K562 (cell line): ENCODE measurements around the gene S100A3. TPM values are rescaled to one million over a fixed set of nuclear protein-coding genes. Genes with fewer than 3 reads are reported as not detected.

Experiments
- CREB1 ChIP-seq, 2 experiments: sonication (generic) in 1 of 2; formaldehyde crosslinking in 1 of 2; IDR thresholded peaks; 2 replicates each; pipeline versions ENCODE4 v1.6.1 to v1.8.0; 2012 to 2022; ENCODE audit warnings: inconsistent platforms in 1 of 2, mild to moderate bottlenecking in 1 of 2, missing genetic modification reagents in 1 of 2, moderate library complexity in 1 of 2
- FOXK1 ChIP-seq: sonication (generic); formaldehyde crosslinking; IDR thresholded peaks from 2 replicates; pipeline ENCODE4 v1.8.0; 2022; ENCODE audit warnings: missing genetic modification reagents, mild to moderate bottlenecking, borderline replicate concordance
- FOXM1 ChIP-seq, 2 experiments: fragments of 450-650 bp in 1 of 2; sonication (generic) in 1 of 2; formaldehyde crosslinking in 1 of 2; IDR thresholded peaks; 2 replicates each; pipeline versions ENCODE4 v1.6.1 to v1.9.0; 2017 to 2022; ENCODE audit warnings: low read depth in 2 of 2, mild to moderate bottlenecking in 2 of 2, missing genetic modification reagents in 1 of 2, moderate library complexity in 1 of 2
- NR2C1 ChIP-seq, 2 experiments: fragments of 450-650 bp; IDR thresholded peaks; 2 replicates each; pipeline ENCODE4 v1.6.1; 2017; ENCODE audit warnings: mild to moderate bottlenecking in 2 of 2, antibody characterized with exemption in 1 of 2, inconsistent platforms in 1 of 2, missing compliant biosample characterization in 1 of 2, missing genetic modification characterization in 1 of 2
- RNF2 ChIP-seq: sonication (generic); IDR thresholded peaks from 2 replicates; pipeline ENCODE4 v1.6.1; 2016
- SMARCA5 ChIP-seq: fragments of 450-650 bp; IDR thresholded peaks from 2 replicates; pipeline ENCODE4 v1.6.1; 2016
- TAL1 ChIP-seq: fragments of 450-650 bp; IDR thresholded peaks from 2 replicates; pipeline ENCODE4 v1.6.1; 2016; ENCODE audit warnings: mild to moderate bottlenecking
- TBL1XR1 ChIP-seq, 2 experiments: IDR thresholded peaks; 2 replicates each; pipeline ENCODE4 v1.6.1; 2012; ENCODE audit warnings: improper control_type of control experiment in 2 of 2, low read length in 2 of 2, mild to moderate bottlenecking in 1 of 2
- TSC22D4 ChIP-seq: fragments of 450-650 bp; IDR thresholded peaks from 2 replicates; pipeline ENCODE4 v1.6.1; 2016; ENCODE audit warnings: missing genetic modification characterization, missing biosample characterization, control low read depth
- ZC3H8 ChIP-seq: fragments of 450-650 bp; IDR thresholded peaks from 2 replicates; pipeline ENCODE4 v1.6.1; 2017
- polyA plus RNA-seq, 8 experiments: library from polyadenylated mRNA; depleted of rRNA in 4 of 8; stranded (reverse) in 5 of 8; unstranded in 3 of 8; fragments of >200 nt; fragmentation: Nextera tagmentation in 2 of 8; fragmentation: Illumina TruSeq in 1 of 8; extraction: Ambion mirVana in 2 of 8; extraction: Trizol in 1 of 8; gene quantifications; 2 replicates each; pipeline versions ENCODE4 v1.2.1 to v1.2.3, GENCODE V29; 2011 to 2014; ENCODE audit warnings: inconsistent platforms in 1 of 8, missing spikeins in 1 of 8
- total RNA-seq, 7 experiments: library from RNA; depleted of rRNA in 6 of 7; stranded (reverse); fragments of >200 nt in 6 of 7; fragmentation: Illumina TruSeq in 2 of 7; extraction: Trizol in 2 of 7; gene quantifications; 2 replicates each; pipeline versions ENCODE4 v1.2.1 to v1.2.3, GENCODE V29; 2011 to 2021; ENCODE audit warnings: low replicate concordance in 1 of 7
- TF ChIP-seq, protein P1 (sequence below): sonication (generic); formaldehyde crosslinking; IDR thresholded peaks from 2 replicates; pipeline ENCODE4 v1.8.1; 2023; ENCODE audit warnings: mild to moderate bottlenecking, missing genetic modification reagents
- TF ChIP-seq, protein P2 (sequence below): fragments of 450-650 bp; conservative IDR thresholded peaks from 2 replicates; pipeline ENCODE4 v1.6.1; 2016; ENCODE audit warnings: missing genetic modification characterization, low read depth, mild to moderate bottlenecking, control low read depth, missing compliant biosample characterization
- TF ChIP-seq, protein P3 (sequence below): fragments of 450-650 bp; formaldehyde crosslinking; IDR thresholded peaks from 2 replicates; pipeline ENCODE4 v1.4.0; 2020; ENCODE audit warnings: mild to moderate bottlenecking, moderate library complexity
- TF ChIP-seq, protein P4 (sequence below), 2 experiments: fragments of 450-650 bp; IDR thresholded peaks; 2 replicates each; pipeline ENCODE4 v1.6.1; 2016; ENCODE audit warnings: mild to moderate bottlenecking in 2 of 2, borderline replicate concordance in 1 of 2, low read depth in 1 of 2, moderate library complexity in 1 of 2

The S100A3 gene
- total and polyA plus RNA-seq, 9 of the 15 experiments (the other 6 are each of a cell fraction or from before 2014, with no cell fraction given), result 0.08 to 1.7 (median 0.18) TPM; not detected in 4

DNA sequence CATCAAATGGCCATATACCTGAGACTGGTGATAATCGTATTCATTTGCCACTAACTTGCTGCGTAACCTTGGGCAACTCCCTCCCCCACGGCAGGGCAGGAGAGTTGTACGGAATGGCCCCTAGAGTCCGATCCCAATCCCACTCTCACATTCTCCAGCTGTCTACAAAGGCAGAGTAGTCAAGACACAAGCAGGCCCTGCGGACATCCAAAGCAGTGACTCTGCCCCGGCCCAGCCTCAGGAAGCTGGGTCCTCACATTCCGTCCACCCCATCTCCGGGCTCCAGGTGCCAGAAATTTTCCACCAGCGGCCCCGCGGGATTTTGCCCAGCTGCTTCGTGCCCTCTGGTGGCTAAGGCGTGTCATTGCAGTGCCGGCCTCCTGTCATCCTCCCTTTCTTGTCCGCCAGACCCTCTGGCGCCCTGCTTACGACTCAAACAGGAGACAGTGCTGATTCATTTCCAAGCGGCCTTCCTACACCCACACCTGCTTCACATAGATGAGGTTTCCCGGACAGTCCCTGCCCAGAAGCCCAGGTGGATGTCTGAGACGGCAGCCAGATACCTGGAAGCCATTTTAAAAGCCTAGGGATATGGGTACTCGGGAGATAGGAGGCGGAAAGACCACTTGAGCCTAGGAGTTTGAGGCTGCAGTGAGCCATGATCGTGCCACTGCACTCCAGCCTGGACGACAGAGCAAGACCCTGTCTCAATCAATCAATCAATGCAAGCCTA lies 19.5 kb upstream of the S100A3 start (continued):
- TF ChIP-seq, protein P1, sequence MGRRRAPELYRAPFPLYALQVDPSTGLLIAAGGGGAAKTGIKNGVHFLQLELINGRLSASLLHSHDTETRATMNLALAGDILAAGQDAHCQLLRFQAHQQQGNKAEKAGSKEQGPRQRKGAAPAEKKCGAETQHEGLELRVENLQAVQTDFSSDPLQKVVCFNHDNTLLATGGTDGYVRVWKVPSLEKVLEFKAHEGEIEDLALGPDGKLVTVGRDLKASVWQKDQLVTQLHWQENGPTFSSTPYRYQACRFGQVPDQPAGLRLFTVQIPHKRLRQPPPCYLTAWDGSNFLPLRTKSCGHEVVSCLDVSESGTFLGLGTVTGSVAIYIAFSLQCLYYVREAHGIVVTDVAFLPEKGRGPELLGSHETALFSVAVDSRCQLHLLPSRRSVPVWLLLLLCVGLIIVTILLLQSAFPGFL (CRISPR knock-in tag), result no peak
- TF ChIP-seq FOXK1 (CRISPR knock-in tag), result no peak
- TF ChIP-seq, protein P2, sequence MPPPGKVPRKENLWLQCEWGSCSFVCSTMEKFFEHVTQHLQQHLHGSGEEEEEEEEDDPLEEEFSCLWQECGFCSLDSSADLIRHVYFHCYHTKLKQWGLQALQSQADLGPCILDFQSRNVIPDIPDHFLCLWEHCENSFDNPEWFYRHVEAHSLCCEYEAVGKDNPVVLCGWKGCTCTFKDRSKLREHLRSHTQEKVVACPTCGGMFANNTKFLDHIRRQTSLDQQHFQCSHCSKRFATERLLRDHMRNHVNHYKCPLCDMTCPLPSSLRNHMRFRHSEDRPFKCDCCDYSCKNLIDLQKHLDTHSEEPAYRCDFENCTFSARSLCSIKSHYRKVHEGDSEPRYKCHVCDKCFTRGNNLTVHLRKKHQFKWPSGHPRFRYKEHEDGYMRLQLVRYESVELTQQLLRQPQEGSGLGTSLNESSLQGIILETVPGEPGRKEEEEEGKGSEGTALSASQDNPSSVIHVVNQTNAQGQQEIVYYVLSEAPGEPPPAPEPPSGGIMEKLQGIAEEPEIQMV (tag), result no peak
- peak; percentile 81 for TF ChIP-seq CREB1 (IDR thresholded peaks at IDR 0.05)
- peak; percentile 64; the same call in 1 of the 2 replicates for TF ChIP-seq CREB1 (CRISPR knock-in tag; IDR thresholded peaks at IDR 0.05)
- TF ChIP-seq, protein P3, sequence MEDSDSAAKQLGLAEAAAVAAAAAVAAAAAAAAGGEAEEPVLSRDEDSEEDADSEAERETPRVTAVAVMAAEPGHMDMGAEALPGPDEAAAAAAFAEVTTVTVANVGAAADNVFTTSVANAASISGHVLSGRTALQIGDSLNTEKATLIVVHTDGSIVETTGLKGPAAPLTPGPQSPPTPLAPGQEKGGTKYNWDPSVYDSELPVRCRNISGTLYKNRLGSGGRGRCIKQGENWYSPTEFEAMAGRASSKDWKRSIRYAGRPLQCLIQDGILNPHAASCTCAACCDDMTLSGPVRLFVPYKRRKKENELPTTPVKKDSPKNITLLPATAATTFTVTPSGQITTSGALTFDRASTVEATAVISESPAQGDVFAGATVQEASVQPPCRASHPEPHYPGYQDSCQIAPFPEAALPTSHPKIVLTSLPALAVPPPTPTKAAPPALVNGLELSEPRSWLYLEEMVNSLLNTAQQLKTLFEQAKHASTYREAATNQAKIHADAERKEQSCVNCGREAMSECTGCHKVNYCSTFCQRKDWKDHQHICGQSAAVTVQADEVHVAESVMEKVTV, result peak; percentile 98
- TF ChIP-seq FOXM1 (IDR thresholded peaks at IDR 0.05; ENCODE audit: low read depth), result no peak
- TF ChIP-seq FOXM1 (CRISPR knock-in tag; IDR thresholded peaks at IDR 0.05; ENCODE audit: low read depth), result no peak
- no peak for TF ChIP-seq NR2C1 (IDR thresholded peaks at IDR 0.05)
- TF ChIP-seq NR2C1 (tag; IDR thresholded peaks at IDR 0.05), result no peak
- TF ChIP-seq RNF2, result peak; percentile 31; the same call in 1 of the 2 replicates
- TF ChIP-seq SMARCA5, result no peak
- peak in 1 of 2 experiments; percentile 54; a peak in 2 of 4 replicates for TF ChIP-seq TBL1XR1 (IDR thresholded peaks at IDR 0.05; ENCODE audit: low read length in 2 of 2)
- TF ChIP-seq, protein P4, sequence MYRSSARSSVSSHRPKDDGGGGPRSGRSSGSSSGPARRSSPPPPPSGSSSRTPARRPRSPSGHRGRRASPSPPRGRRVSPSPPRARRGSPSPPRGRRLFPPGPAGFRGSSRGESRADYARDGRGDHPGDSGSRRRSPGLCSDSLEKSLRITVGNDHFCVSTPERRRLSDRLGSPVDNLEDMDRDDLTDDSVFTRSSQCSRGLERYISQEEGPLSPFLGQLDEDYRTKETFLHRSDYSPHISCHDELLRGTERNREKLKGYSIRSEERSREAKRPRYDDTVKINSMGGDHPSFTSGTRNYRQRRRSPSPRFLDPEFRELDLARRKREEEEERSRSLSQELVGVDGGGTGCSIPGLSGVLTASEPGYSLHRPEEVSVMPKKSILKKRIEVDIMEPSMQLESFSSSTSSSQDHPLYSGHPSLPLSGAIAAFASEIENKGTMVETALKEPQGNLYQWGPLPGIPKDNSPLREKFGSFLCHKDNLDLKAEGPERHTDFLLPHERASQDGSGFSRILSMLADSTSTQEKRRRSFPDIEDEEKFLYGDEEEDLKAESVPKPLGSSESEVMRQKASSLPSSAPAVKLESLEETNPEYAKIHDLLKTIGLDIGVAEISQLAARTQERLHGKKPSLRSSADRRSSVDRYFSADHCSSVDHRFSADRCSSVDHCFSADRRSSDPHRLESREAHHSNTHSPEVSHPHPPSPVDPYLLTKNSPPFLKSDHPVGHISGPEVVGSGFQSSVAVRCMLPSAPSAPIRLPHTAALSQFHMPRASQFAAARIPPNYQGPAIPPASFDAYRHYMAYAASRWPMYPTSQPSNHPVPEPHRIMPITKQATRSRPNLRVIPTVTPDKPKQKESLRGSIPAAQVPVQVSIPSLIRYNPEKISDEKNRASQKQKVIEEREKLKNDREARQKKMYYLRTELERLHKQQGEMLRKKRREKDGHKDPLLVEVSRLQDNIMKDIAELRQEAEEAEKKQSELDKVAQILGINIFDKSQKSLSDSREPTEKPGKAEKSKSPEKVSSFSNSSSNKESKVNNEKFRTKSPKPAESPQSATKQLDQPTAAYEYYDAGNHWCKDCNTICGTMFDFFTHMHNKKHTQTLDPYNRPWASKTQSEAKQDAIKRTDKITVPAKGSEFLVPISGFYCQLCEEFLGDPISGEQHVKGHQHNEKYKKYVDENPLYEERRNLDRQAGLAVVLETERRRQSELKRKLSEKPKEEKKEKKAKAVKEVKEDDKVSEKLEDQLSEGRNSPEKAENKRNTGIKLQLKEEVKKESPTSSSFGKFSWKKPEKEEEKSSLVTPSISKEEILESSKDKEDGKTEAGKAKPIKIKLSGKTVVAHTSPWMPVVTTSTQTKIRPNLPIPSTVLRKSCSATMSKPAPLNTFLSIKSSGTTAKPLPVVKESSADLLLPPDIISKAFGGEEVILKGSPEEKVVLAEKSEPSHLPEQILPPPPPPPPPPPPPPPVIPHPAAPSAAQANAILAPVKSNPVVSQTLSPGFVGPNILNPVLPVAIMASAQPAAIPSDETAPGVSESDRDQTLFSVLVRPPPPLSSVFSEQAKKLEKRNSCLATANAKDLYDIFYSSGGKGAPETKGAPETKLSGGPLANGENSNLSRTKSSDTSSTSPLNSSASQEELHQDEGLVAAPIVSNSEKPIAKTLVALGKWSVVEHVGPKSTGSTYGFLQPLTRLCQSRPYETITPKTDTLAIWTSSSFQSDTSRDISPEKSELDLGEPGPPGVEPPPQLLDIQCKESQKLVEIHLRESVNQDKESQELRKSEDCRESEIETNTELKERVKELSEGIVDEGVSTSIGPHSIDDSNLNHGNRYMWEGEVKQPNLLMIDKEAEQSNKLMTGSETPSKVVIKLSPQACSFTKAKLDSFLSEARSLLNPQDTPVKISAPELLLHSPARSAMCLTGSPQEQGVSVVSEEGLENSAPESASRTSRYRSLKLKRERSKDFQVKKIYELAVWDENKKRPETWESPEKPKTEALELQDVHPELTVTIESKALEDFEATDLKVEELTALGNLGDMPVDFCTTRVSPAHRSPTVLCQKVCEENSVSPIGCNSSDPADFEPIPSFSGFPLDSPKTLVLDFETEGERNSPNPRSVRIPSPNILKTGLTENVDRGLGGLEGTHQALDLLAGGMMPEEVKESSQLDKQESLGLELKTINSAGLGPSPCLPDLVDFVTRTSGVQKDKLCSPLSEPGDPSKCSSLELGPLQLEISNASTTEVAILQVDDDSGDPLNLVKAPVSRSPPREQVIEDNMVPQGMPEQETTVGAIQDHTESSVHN (IDR thresholded peaks at IDR 0.05; ENCODE audit: borderline replicate concordance in 1 of 2, low read depth in 1 of 2), result no peak
- no peak for TF ChIP-seq ZC3H8
- no peak for TF ChIP-seq TSC22D4
- no peak for TF ChIP-seq TAL1
